ENCODE results near the gene KDM6A.
"Not testable (repeated sequence)": the region's sequence is repeated elsewhere in the genome, so short reads cannot be mapped to it uniquely, and the experiment has no call there.

DNA sequence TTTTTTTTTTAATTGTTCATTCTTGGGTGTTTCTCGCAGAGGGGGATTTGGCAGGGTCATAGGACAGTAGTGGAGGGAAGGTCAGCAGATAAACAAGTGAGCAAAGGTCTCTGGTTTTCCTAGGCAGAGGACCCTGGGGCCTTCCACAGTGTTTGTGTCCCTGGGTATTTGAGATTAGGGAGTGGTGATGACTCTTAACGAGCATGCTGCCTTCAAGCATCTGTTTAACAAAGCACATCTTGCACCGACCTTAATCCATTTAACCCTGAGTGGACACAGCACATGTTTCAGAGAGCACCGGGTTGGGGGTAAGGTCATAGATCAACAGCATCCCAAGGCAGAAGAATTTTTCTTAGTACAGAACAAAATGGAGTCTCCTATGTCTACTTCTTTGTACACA is 37.5 kb downstream of the KDM6A start:
- TF ChIP-seq, protein P1, sequence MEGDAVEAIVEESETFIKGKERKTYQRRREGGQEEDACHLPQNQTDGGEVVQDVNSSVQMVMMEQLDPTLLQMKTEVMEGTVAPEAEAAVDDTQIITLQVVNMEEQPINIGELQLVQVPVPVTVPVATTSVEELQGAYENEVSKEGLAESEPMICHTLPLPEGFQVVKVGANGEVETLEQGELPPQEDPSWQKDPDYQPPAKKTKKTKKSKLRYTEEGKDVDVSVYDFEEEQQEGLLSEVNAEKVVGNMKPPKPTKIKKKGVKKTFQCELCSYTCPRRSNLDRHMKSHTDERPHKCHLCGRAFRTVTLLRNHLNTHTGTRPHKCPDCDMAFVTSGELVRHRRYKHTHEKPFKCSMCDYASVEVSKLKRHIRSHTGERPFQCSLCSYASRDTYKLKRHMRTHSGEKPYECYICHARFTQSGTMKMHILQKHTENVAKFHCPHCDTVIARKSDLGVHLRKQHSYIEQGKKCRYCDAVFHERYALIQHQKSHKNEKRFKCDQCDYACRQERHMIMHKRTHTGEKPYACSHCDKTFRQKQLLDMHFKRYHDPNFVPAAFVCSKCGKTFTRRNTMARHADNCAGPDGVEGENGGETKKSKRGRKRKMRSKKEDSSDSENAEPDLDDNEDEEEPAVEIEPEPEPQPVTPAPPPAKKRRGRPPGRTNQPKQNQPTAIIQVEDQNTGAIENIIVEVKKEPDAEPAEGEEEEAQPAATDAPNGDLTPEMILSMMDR (IDR thresholded peaks at IDR 0.05), result not testable (repeated sequence)
- not testable (repeated sequence) for TF ChIP-seq POLR2A, EP300 (IDR thresholded peaks at IDR 0.05)
